NOMO-1 treated with dmso at 0.1 percent for 144 hours (cell line): ENCODE results near the gene LIMA1.
"Not testable (repeated sequence)": the region's sequence is repeated elsewhere in the genome, so short reads cannot be mapped to it uniquely, and the experiment has no call there.

ENCODE experiments used
- DNase-seq: peaks from one replicate; lab custom pipeline; 2025; ENCODE audit not compliant: unreplicated experiment; lab: John Stamatoyannopoulos, UW

LIMA1 gene

GRCh38 chr12:50149311-50149710, 134.0 kb downstream of the LIMA1 start:
- no peak for DNase-seq

GRCh38 chr12:50148011-50148410, 135.3 kb downstream of the LIMA1 start:
- DNase-seq: not testable (repeated sequence)

GRCh38 chr12:50147281-50147680, 136.0 kb downstream of the LIMA1 start:
- no peak for DNase-seq

GRCh38 chr12:50145439-50145838, 137.9 kb downstream of the LIMA1 start:
- no peak for DNase-seq

- no peak for DNase-seq
These were observed 140.3 kb downstream of the LIMA1 start for GRCh38 chr12:50142993-50143392.

GRCh38 chr12:50132505-50133135, 150.7 kb downstream of the LIMA1 start:
- DNase-seq: no peak

GRCh38 chr12:50129290-50129689, 154.0 kb downstream of the LIMA1 start:
- DNase-seq: no peak

- DNase-seq: no peak
These were observed 155.8 kb downstream of the LIMA1 start for GRCh38 chr12:50127546-50127945.
